Activated naive CD8-positive, alpha-beta T cell treated with anti-CD3 and anti-CD28 coated beads, Interleukin-2, amount 10 ng/mL, durations not matched to agents 7 days and 5 days (primary cell): Measurements from ENCODE around the gene PDLIM5. TPM values are rescaled to one million over a fixed set of nuclear protein-coding genes. Genes with fewer than 3 reads are reported as not detected.
"Not testable (repeated sequence)": the region's sequence is repeated elsewhere in the genome, so short reads cannot be mapped to it uniquely, and the experiment has no call there.

Experiments
- ATAC-seq: fragments of 150-1000 bp; cut with Tn5 transposase; one replicate; pipeline ENCODE4 v1.10.0; 2021; ENCODE audit warnings: low read depth, moderate library complexity
- POLR2A ChIA-PET: fragments of 350-600 bp; sonication (Branson Sonifier 250); formaldehyde crosslinking; loops from one replicate; lab custom pipeline; 2021; ENCODE audit warnings: antibody characterized with exemption; lab: Charles Lee
- DNase-seq: peaks from one replicate; pipeline ENCODE4 v3.0.0; 2021
- H3K27ac Mint-ChIP-seq: one replicate; pipeline ENCODE4 v1.8.0; 2022; ENCODE audit warnings: mild to moderate bottlenecking, mixed read lengths
- H3K27me3 Mint-ChIP-seq: one replicate; pipeline ENCODE4 v1.8.0; 2022; ENCODE audit warnings: mild to moderate bottlenecking, moderate library complexity, mixed read lengths
- H3K36me3 Mint-ChIP-seq: one replicate; pipeline ENCODE4 v1.8.0; 2021; ENCODE audit warnings: mild to moderate bottlenecking, mixed read lengths
- H3K4me1 Mint-ChIP-seq: one replicate; pipeline ENCODE4 v1.8.0; 2021; ENCODE audit warnings: mixed read lengths
- H3K4me3 Mint-ChIP-seq: one replicate; pipeline ENCODE4 v1.8.0; 2022; ENCODE audit warnings: mild to moderate bottlenecking, moderate library complexity, mixed read lengths
- H3K9me3 Mint-ChIP-seq: one replicate; pipeline ENCODE4 v1.8.0; 2021; ENCODE audit warnings: mixed read lengths
- total RNA-seq, 2 experiments: library from RNA; stranded (reverse); gene quantifications; one replicate each; pipeline ENCODE4 v1.2.3, GENCODE V29; 2021

PDLIM5 gene
- total RNA-seq, 2 experiments from 2014 or later = 25.6 to 31.6 TPM

- Mint-ChIP-seq H3K9me3 (no peaks in the 10 kb centered on the region), H3K36me3 (peaks cover 16% of the 10 kb centered on the region), H3K27me3 (no peaks in the 10 kb centered on the region), H3K4me1 (peaks cover under 1% of the 10 kb centered on the region), H3K4me3 (no peak overlapping the region), H3K27ac (no peak overlapping the region)
- DNase-seq (no peak), ATAC-seq (no peak)
- POLR2A ChIA-PET = no interaction called here
Measured at GRCh38 chr4:94458682-94459081, 6.9 kb downstream of the PDLIM5 start.

- POLR2A ChIA-PET = interaction anchor here (0.6 kb wide), 1 partner anchor 8 kb away, joined by 3 read pairs; the partner anchor contains the start of gene PDLIM5
- Mint-ChIP-seq H3K27me3 (no peaks in the 10 kb centered on the region), H3K36me3 (peaks cover 16% of the 10 kb centered on the region), H3K27ac (no peak overlapping the region), H3K4me3 (no peak overlapping the region), H3K9me3 (no peaks in the 10 kb centered on the region), H3K4me1 (no peaks in the 10 kb centered on the region)
- DNase-seq (no peak), ATAC-seq (no peak)
Measured at GRCh38 chr4:94459462-94460161, 7.9 kb downstream of the PDLIM5 start.

DNA sequence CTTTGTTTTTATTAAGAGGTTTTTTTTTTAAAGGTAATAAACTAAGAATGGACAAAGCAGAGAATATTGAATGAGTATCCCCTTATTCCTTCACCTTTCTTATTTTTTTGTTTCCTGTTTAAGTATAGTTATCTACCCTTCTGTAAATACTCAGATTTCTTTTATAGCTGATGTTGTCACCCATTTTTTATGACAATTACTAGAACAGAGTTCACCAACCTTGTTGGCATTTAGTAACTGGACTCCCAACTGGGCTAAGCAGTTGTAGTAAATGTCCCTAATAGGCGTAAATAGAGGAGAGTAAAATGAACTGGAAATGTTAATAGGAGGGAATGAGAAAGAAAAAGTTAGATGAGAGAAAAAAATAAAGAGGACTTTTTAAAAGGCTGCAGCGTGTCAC lies 9.8 kb downstream of the PDLIM5 start:
- Mint-ChIP-seq H3K4me3 (no peak overlapping the region), H3K27me3 (no peaks in the 10 kb centered on the region), H3K36me3 (peaks cover 8% of the 10 kb centered on the region), H3K9me3 (no peaks in the 10 kb centered on the region), H3K27ac (no peak overlapping the region), H3K4me1 (no peaks in the 10 kb centered on the region)
- POLR2A ChIA-PET = no interaction called here
- DNase-seq (no peak), ATAC-seq (no peak)

GRCh38 chr4:94462572-94462971 lies 10.8 kb downstream of the PDLIM5 start:
- DNase-seq (no peak), ATAC-seq (no peak)
- H3K36me3 Mint-ChIP-seq = peaks cover 8% of the 10 kb centered on the region
- H3K27me3 Mint-ChIP-seq = no peaks in the 10 kb centered on the region
- no peak overlapping the region for H3K4me3 Mint-ChIP-seq
- POLR2A ChIA-PET = no interaction called here
- H3K4me1 Mint-ChIP-seq = no peaks in the 10 kb centered on the region
- no peak overlapping the region for H3K27ac Mint-ChIP-seq
- no peaks in the 10 kb centered on the region for H3K9me3 Mint-ChIP-seq

- DNase-seq (no peak), ATAC-seq (no peak)
- Mint-ChIP-seq H3K27ac (no peak overlapping the region), H3K27me3 (no peaks in the 10 kb centered on the region), H3K4me3 (no peak overlapping the region), H3K4me1 (no peaks in the 10 kb centered on the region), H3K36me3 (peaks cover 7% of the 10 kb centered on the region), H3K9me3 (no peaks in the 10 kb centered on the region)
- POLR2A ChIA-PET = no interaction called here
Measured at GRCh38 chr4:94463771-94464170, 12.0 kb downstream of the PDLIM5 start.

- Mint-ChIP-seq H3K4me1 (no peaks in the 10 kb centered on the region), H3K27me3 (no peaks in the 10 kb centered on the region), H3K27ac (no peak overlapping the region), H3K36me3 (peaks cover 4% of the 10 kb centered on the region), H3K4me3 (no peak overlapping the region), H3K9me3 (peaks cover 3% of the 10 kb centered on the region)
- DNase-seq (no peak), ATAC-seq (no peak)
- POLR2A ChIA-PET = interaction anchor here (0.6 kb wide), 1 partner anchor 495 kb away, joined by 3 read pairs; no protein-coding TSS in a partner anchor
Measured at GRCh38 chr4:94466371-94466770, 14.6 kb downstream of the PDLIM5 start.

- no peak for ATAC-seq
- POLR2A ChIA-PET = interaction anchor here (0.6 kb wide), 1 partner anchor 495 kb away, joined by 3 read pairs; no protein-coding TSS in a partner anchor
Measured at GRCh38 chr4:94466923-94467322, 15.2 kb downstream of the PDLIM5 start.

GRCh38 chr4:94468093-94468769 lies 16.5 kb downstream of the PDLIM5 start:
- H3K4me1 Mint-ChIP-seq = no peaks in the 10 kb centered on the region
- no peak overlapping the region for H3K27ac Mint-ChIP-seq
- POLR2A ChIA-PET = no interaction called here
- no peak overlapping the region for H3K4me3 Mint-ChIP-seq
- ATAC-seq (no peak), DNase-seq (no peak)
- H3K27me3 Mint-ChIP-seq = no peaks in the 10 kb centered on the region
- H3K9me3 Mint-ChIP-seq = peaks cover 3% of the 10 kb centered on the region
- H3K36me3 Mint-ChIP-seq = peaks cover 1% of the 10 kb centered on the region

More at GRCh38 chr4:94466923-94467322, 15.2 kb downstream of the PDLIM5 start:
- Mint-ChIP-seq H3K4me3 (no peak overlapping the region), H3K27me3 (no peaks in the 10 kb centered on the region), H3K9me3 (peaks cover 3% of the 10 kb centered on the region), H3K4me1 (no peaks in the 10 kb centered on the region), H3K36me3 (peaks cover 4% of the 10 kb centered on the region), H3K27ac (no peak overlapping the region)
- no peak for DNase-seq

- Mint-ChIP-seq H3K36me3 (no peaks in the 10 kb centered on the region), H3K9me3 (peaks cover 3% of the 10 kb centered on the region), H3K27me3 (no peaks in the 10 kb centered on the region), H3K27ac (no peak overlapping the region), H3K4me1 (no peaks in the 10 kb centered on the region), H3K4me3 (no peak overlapping the region)
- ATAC-seq = no peak
- POLR2A ChIA-PET = no interaction called here
- no peak for DNase-seq
Measured at GRCh38 chr4:94469221-94469784, 17.6 kb downstream of the PDLIM5 start.

DNA sequence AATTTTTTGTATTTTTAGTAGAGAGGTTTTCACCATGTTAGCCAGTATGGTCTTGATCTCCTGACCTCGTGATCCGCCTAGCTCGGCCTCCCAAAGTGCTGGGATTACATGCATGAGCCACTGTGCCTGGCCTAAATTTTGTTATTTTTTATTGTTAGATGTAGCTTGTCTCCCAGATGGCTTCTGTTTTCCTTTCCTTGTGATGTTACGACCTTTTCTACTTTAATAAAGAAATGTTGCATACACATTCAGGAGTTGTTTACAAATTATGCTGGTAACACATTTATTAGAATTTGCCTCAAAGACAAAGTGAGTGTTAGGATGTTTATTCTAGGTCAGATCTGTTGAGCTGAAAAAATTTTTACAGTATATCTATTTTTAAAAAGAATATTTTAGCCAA lies 18.4 kb downstream of the PDLIM5 start:
- POLR2A ChIA-PET = no interaction called here
- Mint-ChIP-seq H3K36me3 (no peaks in the 10 kb centered on the region), H3K4me1 (no peaks in the 10 kb centered on the region), H3K9me3 (peaks cover 3% of the 10 kb centered on the region), H3K4me3 (no peak overlapping the region), H3K27ac (no peak overlapping the region), H3K27me3 (no peaks in the 10 kb centered on the region)
- DNase-seq = no peak
- ATAC-seq = no peak

- DNase-seq, H3K27ac Mint-ChIP-seq, POLR2A ChIA-PET, H3K36me3 Mint-ChIP-seq, H3K4me3 Mint-ChIP-seq, H3K27me3 Mint-ChIP-seq, ATAC-seq, H3K4me1 Mint-ChIP-seq, H3K9me3 Mint-ChIP-seq: not testable (repeated sequence)
Measured at GRCh38 chr4:94470782-94471181, 19.0 kb downstream of the PDLIM5 start.

GRCh38 chr4:94472056-94472826 lies 20.5 kb downstream of the PDLIM5 start:
- H3K27me3 Mint-ChIP-seq = no peaks in the 10 kb centered on the region
- DNase-seq (no peak), ATAC-seq (no peak)
- H3K9me3 Mint-ChIP-seq = peaks cover 3% of the 10 kb centered on the region
- no peak overlapping the region for H3K27ac Mint-ChIP-seq
- POLR2A ChIA-PET = no interaction called here
- H3K36me3 Mint-ChIP-seq = no peaks in the 10 kb centered on the region
- H3K4me3 Mint-ChIP-seq = no peak overlapping the region
- H3K4me1 Mint-ChIP-seq = no peaks in the 10 kb centered on the region

DNA sequence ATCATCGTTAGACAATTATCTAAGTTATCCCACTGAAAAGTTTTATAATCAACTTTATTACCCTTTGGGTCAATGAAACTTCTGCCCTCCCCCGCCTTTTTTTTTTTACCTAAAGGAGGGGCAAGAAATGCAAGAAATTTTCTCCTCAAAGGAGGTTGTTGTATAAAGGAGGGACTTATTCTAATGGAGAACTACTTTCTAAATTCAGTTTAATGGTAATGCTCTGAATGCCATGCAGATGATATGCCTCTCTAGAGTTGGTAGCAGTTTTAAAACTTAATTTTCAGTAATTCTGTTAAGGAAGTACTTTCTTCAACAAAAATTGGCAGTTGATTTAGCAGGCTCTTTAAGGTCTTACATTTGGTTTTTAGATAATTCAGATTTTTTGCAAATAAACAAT lies 23.3 kb downstream of the PDLIM5 start:
- Mint-ChIP-seq H3K27me3 (no peaks in the 10 kb centered on the region), H3K9me3 (peaks cover 3% of the 10 kb centered on the region), H3K4me1 (no peaks in the 10 kb centered on the region), H3K27ac (no peak overlapping the region), H3K36me3 (peaks cover 2% of the 10 kb centered on the region), H3K4me3 (no peak overlapping the region)
- no peak for ATAC-seq
- no peak for DNase-seq
- POLR2A ChIA-PET = no interaction called here
